ENCODE results near the gene ZACN. TPM values are rescaled to one million over a fixed set of nuclear protein-coding genes. Genes with fewer than 3 reads are reported as not detected.

The ZACN gene
- total and polyA plus RNA-seq, 10 donors = 0.17 to 1.9 (median 1.0) TPM; not detected in 5

DNA sequence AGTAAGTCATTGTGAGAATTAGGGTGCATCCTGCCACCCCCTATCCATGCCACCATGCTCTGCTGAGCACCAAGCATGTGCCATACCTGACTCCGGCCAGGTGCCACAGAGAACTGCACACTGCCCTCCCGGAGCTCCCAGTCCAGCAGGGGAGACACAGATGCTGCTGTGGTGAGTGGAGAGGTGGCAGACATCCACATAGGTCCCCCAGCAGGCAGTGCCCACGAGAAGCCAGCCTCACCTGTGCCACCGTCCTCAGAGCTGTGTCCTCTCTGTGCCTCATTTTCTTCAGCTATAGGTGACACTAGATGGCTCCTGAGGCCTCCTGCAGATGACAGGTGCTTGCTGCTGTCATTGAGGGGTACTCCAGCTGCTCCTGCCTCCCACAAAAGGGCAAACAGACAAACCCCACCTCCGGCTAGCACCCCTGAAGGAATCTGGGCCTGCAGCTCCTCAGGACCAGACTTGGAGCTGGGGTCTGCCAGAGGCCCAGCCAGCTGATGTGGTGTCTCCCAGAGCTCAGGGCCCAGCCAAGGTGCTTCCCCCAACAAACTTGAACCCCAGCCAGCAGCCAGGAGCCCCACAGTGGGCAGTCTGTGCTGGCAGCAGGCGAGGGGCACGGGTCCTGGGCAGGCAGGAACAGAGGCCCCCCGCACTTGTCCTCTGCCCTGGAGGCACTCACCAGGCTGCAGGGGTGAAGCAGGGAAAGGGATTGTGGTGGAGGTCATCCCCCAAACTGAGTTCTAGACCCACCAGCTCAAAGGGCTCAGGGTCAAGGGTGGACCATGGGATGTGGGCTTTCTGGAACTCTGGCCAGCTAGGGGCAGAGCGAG, 45.0 kb downstream of the ZACN start:
- Histone ChIP-seq H3K27ac (no peak overlapping the region), H3K27me3 (replicated peaks in 1 of 7) (peaks cover 0 to 5% (median 0%) of the 10 kb centered on the region in 7 donors), H3K4me1 (peaks cover 5 to 25% (median 16%) of the 10 kb centered on the region in 6 donors), H3K4me3 (no peak overlapping the region), H3K36me3 (no peaks in the 10 kb centered on the region), H3K9me3 (no peaks in the 10 kb centered on the region)
- no peak for TF ChIP-seq POLR2A (IDR thresholded peaks at IDR 0.05)
- TF ChIP-seq, protein P1, sequence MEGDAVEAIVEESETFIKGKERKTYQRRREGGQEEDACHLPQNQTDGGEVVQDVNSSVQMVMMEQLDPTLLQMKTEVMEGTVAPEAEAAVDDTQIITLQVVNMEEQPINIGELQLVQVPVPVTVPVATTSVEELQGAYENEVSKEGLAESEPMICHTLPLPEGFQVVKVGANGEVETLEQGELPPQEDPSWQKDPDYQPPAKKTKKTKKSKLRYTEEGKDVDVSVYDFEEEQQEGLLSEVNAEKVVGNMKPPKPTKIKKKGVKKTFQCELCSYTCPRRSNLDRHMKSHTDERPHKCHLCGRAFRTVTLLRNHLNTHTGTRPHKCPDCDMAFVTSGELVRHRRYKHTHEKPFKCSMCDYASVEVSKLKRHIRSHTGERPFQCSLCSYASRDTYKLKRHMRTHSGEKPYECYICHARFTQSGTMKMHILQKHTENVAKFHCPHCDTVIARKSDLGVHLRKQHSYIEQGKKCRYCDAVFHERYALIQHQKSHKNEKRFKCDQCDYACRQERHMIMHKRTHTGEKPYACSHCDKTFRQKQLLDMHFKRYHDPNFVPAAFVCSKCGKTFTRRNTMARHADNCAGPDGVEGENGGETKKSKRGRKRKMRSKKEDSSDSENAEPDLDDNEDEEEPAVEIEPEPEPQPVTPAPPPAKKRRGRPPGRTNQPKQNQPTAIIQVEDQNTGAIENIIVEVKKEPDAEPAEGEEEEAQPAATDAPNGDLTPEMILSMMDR (IDR thresholded peaks at IDR 0.05 in 8 of 11, conservative IDR thresholded peaks at IDR 0.05 in 3 of 11) = no peak
- no peak for TF ChIP-seq POLR2AphosphoS5 (IDR thresholded peaks at IDR 0.05)
- 40 to 85% (median 73%) methylated on average over 2 to 9 of the region's 9 CpGs for WGBS, 5 donors
- intact Hi-C loops (cut with DNase I; ENCODE audit: low total_unique reads) = loop anchor here (5.0 kb wide), 1 partner anchor 58 kb away; no protein-coding TSS in a partner anchor
- DNase-seq = no peak

GRCh38 chr17:76124582-76125390, 45.8 kb downstream of the ZACN start:
- Histone ChIP-seq H3K4me1 (peaks cover 5 to 25% (median 16%) of the 10 kb centered on the region in 6 donors), H3K27ac (no peak overlapping the region), H3K27me3 (replicated peaks in 1 of 7) (peaks cover 0 to 5% (median 0%) of the 10 kb centered on the region in 7 donors), H3K4me3 (no peak overlapping the region), H3K36me3 (no peaks in the 10 kb centered on the region), H3K9me3 (no peaks in the 10 kb centered on the region)
- no peak for DNase-seq
- intact Hi-C loops (cut with DNase I; ENCODE audit: low total_unique reads) = loop anchor here (5.0 kb wide), 1 partner anchor 58 kb away; no protein-coding TSS in a partner anchor
- WGBS, 5 donors = 85 to 94% (median 92%) methylated on average over 20 to 22 of the region's 22 CpGs
- TF ChIP-seq, protein P1 (IDR thresholded peaks at IDR 0.05 in 8 of 11, conservative IDR thresholded peaks at IDR 0.05 in 3 of 11) = no peak
- TF ChIP-seq POLR2AphosphoS5 (IDR thresholded peaks at IDR 0.05) (no peak), POLR2A (IDR thresholded peaks at IDR 0.05) (no peak)

DNA sequence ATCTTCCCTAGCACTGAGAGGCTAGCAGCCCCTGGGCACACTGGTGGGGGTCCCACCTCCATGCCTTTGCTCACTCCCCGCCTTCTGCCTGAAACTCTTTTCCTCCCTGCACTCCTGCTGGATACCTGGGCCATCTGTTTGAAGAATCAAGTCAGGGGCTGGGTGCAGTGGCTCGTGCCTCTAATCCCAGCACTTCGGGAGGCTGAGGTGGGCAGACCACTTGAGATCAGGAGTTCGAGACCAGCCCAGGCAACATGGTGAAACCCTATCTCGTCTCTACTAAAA, 46.4 kb downstream of the ZACN start:
- no peaks in the 10 kb centered on the region for H3K9me3 ChIP-seq
- H3K36me3 ChIP-seq = no peaks in the 10 kb centered on the region
- TF ChIP-seq POLR2A (IDR thresholded peaks at IDR 0.05) (no peak), POLR2AphosphoS5 (IDR thresholded peaks at IDR 0.05) (no peak)
- TF ChIP-seq, protein P1 (IDR thresholded peaks at IDR 0.05 in 8 of 11, conservative IDR thresholded peaks at IDR 0.05 in 3 of 11) = no peak
- WGBS, 5 donors = 83 to 90% (median 88%) methylated on average over 5 of the region's 5 CpGs
- H3K27ac ChIP-seq = no peak overlapping the region
- H3K27me3 ChIP-seq (replicated peaks in 1 of 7) = peaks cover 0 to 5% (median 0%) of the 10 kb centered on the region in 7 donors
- peaks cover 5 to 25% (median 16%) of the 10 kb centered on the region in 6 donors for H3K4me1 ChIP-seq
- no peak for DNase-seq
- intact Hi-C loops (cut with DNase I; ENCODE audit: low total_unique reads) = no loop called here
- H3K4me3 ChIP-seq = no peak overlapping the region

DNA sequence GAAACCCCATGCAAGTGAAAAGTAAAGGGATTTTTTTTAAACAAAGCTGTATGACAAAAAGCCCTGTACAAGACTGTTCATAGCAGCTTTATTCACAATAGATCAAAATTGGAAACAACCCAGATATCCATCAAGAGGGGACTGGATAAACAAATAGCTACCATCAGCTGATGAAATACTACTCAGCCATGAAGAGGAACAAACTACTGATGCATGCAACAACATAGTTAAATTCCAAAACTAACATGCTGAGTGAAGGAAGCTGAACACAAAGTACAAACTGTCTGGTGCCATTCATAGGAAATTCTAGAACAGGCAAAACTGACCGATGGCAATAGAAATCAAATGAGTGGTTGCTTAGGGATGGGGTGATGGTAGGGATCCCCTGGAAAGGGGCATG, 46.9 kb downstream of the ZACN start:
- Histone ChIP-seq H3K4me3 (no peak overlapping the region), H3K9me3 (no peaks in the 10 kb centered on the region), H3K36me3 (no peaks in the 10 kb centered on the region), H3K27ac (no peak overlapping the region), H3K4me1 (peaks cover 5 to 20% (median 16%) of the 10 kb centered on the region in 6 donors), H3K27me3 (replicated peaks in 1 of 7) (peaks cover 0 to 7% (median 0%) of the 10 kb centered on the region in 7 donors)
- intact Hi-C loops (cut with DNase I; ENCODE audit: low total_unique reads) = no loop called here
- DNase-seq = no peak
- WGBS, 5 donors = 94 to 100% (median 100%) methylated on average over 1 of the region's 1 CpG
- TF ChIP-seq POLR2AphosphoS5 (IDR thresholded peaks at IDR 0.05) (no peak), POLR2A (IDR thresholded peaks at IDR 0.05) (no peak)
- TF ChIP-seq, protein P1 (IDR thresholded peaks at IDR 0.05 in 8 of 11, conservative IDR thresholded peaks at IDR 0.05 in 3 of 11) = no peak
